Measurements from ENCODE around the gene PPP2R2C. TPM values are rescaled to one million over a fixed set of nuclear protein-coding genes. Genes with fewer than 3 reads are reported as not detected.

The PPP2R2C gene
- polyA plus RNA-seq, 1 donor (not counting 4 experiments of a cell fraction or from before 2014, with no cell fraction given): 12.3 TPM

GRCh38 chr4:6498511-6499237 is 26.3 kb upstream of the PPP2R2C start:
- H3K79me2 ChIP-seq (ENCODE audit: control insufficient read depth, insufficient read depth, low read length): no peaks in the 10 kb centered on the region
- H3K27ac ChIP-seq (ENCODE audit: control insufficient read depth, insufficient read depth, low read length): no peak overlapping the region
- dilution Hi-C loops (cut with MboI; ENCODE audit: extremely low pct_ligation_motif_present, low sequenced_read_pairs): no loop called here

GRCh38 chr4:6497796-6498195 is 25.4 kb upstream of the PPP2R2C start:
- Histone ChIP-seq H3K9ac (ENCODE audit: control insufficient read depth, extremely low read depth, insufficient read depth, low read length) (no peak overlapping the region), H3K4me2 (ENCODE audit: control insufficient read depth, extremely low read depth, insufficient read depth, low read depth, low read length) (no peak overlapping the region), H3K36me3 (ENCODE audit: control insufficient read depth in 2 of 2, extremely low read depth in 1 of 2, insufficient read depth in 2 of 2, low read length in 2 of 2) (no peaks in the 10 kb centered on the region), H3K9me3 (ENCODE audit: control insufficient read depth, low read depth, low read length) (no peaks in the 10 kb centered on the region), H3K4me3 (ENCODE audit: control insufficient read depth in 2 of 3, extremely low read depth in 1 of 3, insufficient read depth in 2 of 3, low read depth in 1 of 3, low read length in 3 of 3) (no peak overlapping the region), H3K27me3 (ENCODE audit: control insufficient read depth, extremely low read depth, insufficient read depth, low read length) (peaks cover 2% of the 10 kb centered on the region), H3K9me1 (ENCODE audit: control insufficient read depth, extremely low read depth, insufficient read depth, low read length) (no peaks in the 10 kb centered on the region), H3K79me2 (ENCODE audit: control insufficient read depth, insufficient read depth, low read length) (no peaks in the 10 kb centered on the region), H4K20me1 (ENCODE audit: control insufficient read depth, extremely low read depth, insufficient read depth, low read length) (no peaks in the 10 kb centered on the region), H2AFZ (ENCODE audit: control insufficient read depth, low read length) (no peak overlapping the region), H3K27ac (ENCODE audit: control insufficient read depth, insufficient read depth, low read length) (no peak overlapping the region), H3K4me1 (ENCODE audit: control insufficient read depth, extremely low read depth, insufficient read depth, low read length) (peaks cover 12% of the 10 kb centered on the region)
- FAIRE-seq: no peak
- DNase-seq (ENCODE audit: low read depth, low spot score): no peak
- dilution Hi-C loops (cut with MboI; ENCODE audit: extremely low pct_ligation_motif_present, low sequenced_read_pairs): no loop called here
- TF ChIP-seq EZH2 (IDR thresholded peaks at IDR 0.05; ENCODE audit: low read length) (no peak), CTCF (optimal IDR thresholded peaks at IDR 0.05 in 1 of 3, IDR thresholded peaks at IDR 0.05 in 1 of 3, conservative IDR thresholded peaks at IDR 0.05 in 1 of 3; ENCODE audit: extremely low read depth in 1 of 3, insufficient read depth in 2 of 3, low read length in 3 of 3) (no peak)

More at GRCh38 chr4:6498511-6499237, 26.3 kb upstream of the PPP2R2C start:
- no peak overlapping the region for H3K4me3 ChIP-seq (ENCODE audit: control insufficient read depth in 2 of 3, extremely low read depth in 1 of 3, insufficient read depth in 2 of 3, low read depth in 1 of 3, low read length in 3 of 3)
- H3K4me1 ChIP-seq (ENCODE audit: control insufficient read depth, extremely low read depth, insufficient read depth, low read length): peaks cover 5% of the 10 kb centered on the region
- peaks cover 2% of the 10 kb centered on the region for H3K27me3 ChIP-seq (ENCODE audit: control insufficient read depth, extremely low read depth, insufficient read depth, low read length)
- TF ChIP-seq CTCF (optimal IDR thresholded peaks at IDR 0.05 in 1 of 3, IDR thresholded peaks at IDR 0.05 in 1 of 3, conservative IDR thresholded peaks at IDR 0.05 in 1 of 3; ENCODE audit: extremely low read depth in 1 of 3, insufficient read depth in 2 of 3, low read length in 3 of 3) (no peak), EZH2 (IDR thresholded peaks at IDR 0.05; ENCODE audit: low read length) (no peak)
- no peak for FAIRE-seq
- H3K4me2 ChIP-seq (ENCODE audit: control insufficient read depth, extremely low read depth, insufficient read depth, low read depth, low read length): no peak overlapping the region
- no peak overlapping the region for H2AFZ ChIP-seq (ENCODE audit: control insufficient read depth, low read length)
- no peaks in the 10 kb centered on the region for H3K36me3 ChIP-seq (ENCODE audit: control insufficient read depth in 2 of 2, extremely low read depth in 1 of 2, insufficient read depth in 2 of 2, low read length in 2 of 2)
- no peak overlapping the region for H3K9ac ChIP-seq (ENCODE audit: control insufficient read depth, extremely low read depth, insufficient read depth, low read length)
- H3K9me1 ChIP-seq (ENCODE audit: control insufficient read depth, extremely low read depth, insufficient read depth, low read length): no peaks in the 10 kb centered on the region
- no peaks in the 10 kb centered on the region for H3K9me3 ChIP-seq (ENCODE audit: control insufficient read depth, low read depth, low read length)
- H4K20me1 ChIP-seq (ENCODE audit: control insufficient read depth, extremely low read depth, insufficient read depth, low read length): no peaks in the 10 kb centered on the region
- no peak for DNase-seq (ENCODE audit: low read depth, low spot score)
